Activated CD4-positive, alpha-beta T cell treated with anti-CD3 and anti-CD28 coated beads for 36 hours (primary cell): Measurements from ENCODE around the gene LMLN. TPM values are rescaled to one million over a fixed set of nuclear protein-coding genes. Genes with fewer than 3 reads are reported as not detected.
"Not testable (repeated sequence)": the region's sequence is repeated elsewhere in the genome, so short reads cannot be mapped to it uniquely, and the experiment has no call there.

Experiments used
- ATAC-seq: fragments of 200-7000 bp; cut with Tn5 transposase; one replicate; pipeline ENCODE4 v1.10.0; 2021; ENCODE audit warnings: mild to moderate bottlenecking, moderate library complexity
- CTCF ChIA-PET: fragments of 350-600 bp; sonication (Branson Sonifier 250); formaldehyde crosslinking; loops from one replicate; lab custom pipeline; 2021; ENCODE audit warnings: antibody characterized with exemption; lab: Charles Lee
- POLR2A ChIA-PET: fragments of 350-600 bp; sonication (Branson Sonifier 250); formaldehyde crosslinking; loops from one replicate; lab custom pipeline; 2021; ENCODE audit warnings: antibody characterized with exemption, inconsistent platforms; lab: Charles Lee
- DNase-seq: peaks from one replicate; pipeline ENCODE4 v3.0.0-alpha.2; 2020
- H3K27ac Mint-ChIP-seq: one replicate; pipeline ENCODE4 v1.8.0; 2021; ENCODE audit warnings: mixed read lengths
- H3K27me3 Mint-ChIP-seq: one replicate; pipeline ENCODE4 v1.8.0; 2021; ENCODE audit warnings: mixed read lengths
- H3K36me3 Mint-ChIP-seq: one replicate; pipeline ENCODE4 v1.8.0; 2021; ENCODE audit warnings: low read depth, mixed read lengths
- H3K4me1 Mint-ChIP-seq: one replicate; pipeline ENCODE4 v1.8.0; 2021; ENCODE audit warnings: mixed read lengths
- H3K4me3 Mint-ChIP-seq: one replicate; pipeline ENCODE4 v1.8.0; 2021; ENCODE audit warnings: mild to moderate bottlenecking, moderate library complexity, mixed read lengths
- H3K9me3 Mint-ChIP-seq: one replicate; pipeline ENCODE4 v1.8.0; 2021; ENCODE audit warnings: low read depth, mixed read lengths
- intact Hi-C, 2 experiments: fragments of 100-400 bp; cut with DNase I in 1 of 2; cut with micrococcal nuclease in 1 of 2; formaldehyde crosslinking; loops; one replicate each; pipeline versions ENCODE4 v1.14.2 to v1.15.1; 2022 to 2024; cut with DNase I, micrococcal nuclease
- total RNA-seq, 2 experiments: library from RNA; stranded (reverse); gene quantifications; one replicate each; pipeline ENCODE4 v1.2.3, GENCODE V29; 2021

Gene LMLN
- 1 to 10 TPM; 4.3 to 7.7 TPM for total RNA-seq

GRCh38 chr3:197959891-197960693, at the start of gene LMLN:
TSS of gene LMLN (plus strand) at chr3:197960217. CDS start at chr3:197960246, 29 bp downstream.
- ATAC-seq (peak; percentile 91), DNase-seq (peak; percentile 98)
- H3K4me1 Mint-ChIP-seq = peaks cover 52% of the 10 kb centered on the region
- H3K36me3 Mint-ChIP-seq = peaks cover 32% of the 10 kb centered on the region
- intact Hi-C loops = loop anchor here (1.0 to 5.0 kb wide), 7 partner anchors 10 to 663 kb away; partner anchors contain the start of genes RPL35A (in 2 of the 2), DLG1 (in 1 of the 2) and RUBCN (in 1 of the 2)
- POLR2A ChIA-PET = no interaction called here
- no peaks in the 10 kb centered on the region for H3K9me3 Mint-ChIP-seq
- no peaks in the 10 kb centered on the region for H3K27me3 Mint-ChIP-seq
- CTCF ChIA-PET = no interaction called here
- H3K4me3 Mint-ChIP-seq = peak within 1 kb of the TSS; percentile 84
- H3K27ac Mint-ChIP-seq = peak within 1 kb of the TSS; percentile 96

GRCh38 chr3:197912741-197913476, 47.1 kb upstream of the LMLN start:
- POLR2A ChIA-PET = no interaction called here
- Mint-ChIP-seq H3K4me3 (peak overlapping the region; percentile 51), H3K36me3 (peaks cover 4% of the 10 kb centered on the region), H3K27ac (peak overlapping the region; percentile 72), H3K27me3 (no peaks in the 10 kb centered on the region), H3K9me3 (no peaks in the 10 kb centered on the region), H3K4me1 (peaks cover 6% of the 10 kb centered on the region)
- CTCF ChIA-PET = interaction anchor here (1.1 kb wide), 1 partner anchor 36 kb away, joined by 3 read pairs; no protein-coding TSS in a partner anchor
- intact Hi-C loops = no loop called here
- ATAC-seq = peak; percentile 58
- DNase-seq = peak; percentile 18

GRCh38 chr3:197913641-197914380, 46.2 kb upstream of the LMLN start:
- peak; percentile 13 for DNase-seq
- ATAC-seq = peak; percentile 71
- no peak overlapping the region for H3K4me3 Mint-ChIP-seq
- peaks cover 3% of the 10 kb centered on the region for H3K36me3 Mint-ChIP-seq
- intact Hi-C loops = no loop called here
- H3K9me3 Mint-ChIP-seq = no peaks in the 10 kb centered on the region
- CTCF ChIA-PET = interaction anchor here (0.7 kb wide), 1 partner anchor 8 kb away, joined by 3 read pairs; no protein-coding TSS in a partner anchor
- H3K27me3 Mint-ChIP-seq = no peaks in the 10 kb centered on the region
- H3K4me1 Mint-ChIP-seq = peaks cover 6% of the 10 kb centered on the region
- POLR2A ChIA-PET = no interaction called here
- H3K27ac Mint-ChIP-seq = no peak overlapping the region

- H3K27me3 Mint-ChIP-seq, H3K9me3 Mint-ChIP-seq, H3K4me3 Mint-ChIP-seq, H3K36me3 Mint-ChIP-seq, POLR2A ChIA-PET, CTCF ChIA-PET, H3K4me1 Mint-ChIP-seq: not testable (repeated sequence)
- peak overlapping the region; percentile 24 for H3K27ac Mint-ChIP-seq
- intact Hi-C loops = loop anchor here in 1 of 2 experiments (1.0 kb wide), 1 partner anchor 15 kb away; no protein-coding TSS in a partner anchor
- ATAC-seq = peak; percentile 64
- peak; percentile 15 for DNase-seq
Observed at GRCh38 chr3:197921429-197922275, 38.4 kb upstream of the LMLN start.

GRCh38 chr3:197926418-197926817, 33.6 kb upstream of the LMLN start:
- POLR2A ChIA-PET = no interaction called here
- CTCF ChIA-PET = interaction anchor here (0.9 to 1.9 kb wide), 3 partner anchors 8 to 21 kb away, joined by 3 to 6 read pairs (median 5); no protein-coding TSS in a partner anchor
- no peak overlapping the region for H3K27ac Mint-ChIP-seq
- H3K9me3 Mint-ChIP-seq = peaks cover 3% of the 10 kb centered on the region
- no peak for ATAC-seq
- intact Hi-C loops = loop anchor here in 1 of 2 experiments (2.0 kb wide), 1 partner anchor 20 kb away; no protein-coding TSS in a partner anchor
- peak; percentile 43 for DNase-seq
- peaks cover 24% of the 10 kb centered on the region for H3K36me3 Mint-ChIP-seq
- H3K27me3 Mint-ChIP-seq = no peaks in the 10 kb centered on the region
- no peak overlapping the region for H3K4me3 Mint-ChIP-seq
- peaks cover 6% of the 10 kb centered on the region for H3K4me1 Mint-ChIP-seq

GRCh38 chr3:197927578-197927977, 32.4 kb upstream of the LMLN start:
- ATAC-seq, H3K9me3 Mint-ChIP-seq, H3K27me3 Mint-ChIP-seq, DNase-seq, H3K27ac Mint-ChIP-seq, POLR2A ChIA-PET, H3K4me1 Mint-ChIP-seq, H3K4me3 Mint-ChIP-seq: not testable (repeated sequence)
- intact Hi-C loops = loop anchor here in 1 of 2 experiments (2.0 kb wide), 1 partner anchor 21 kb away; no protein-coding TSS in a partner anchor
- peaks cover 19% of the 10 kb centered on the region for H3K36me3 Mint-ChIP-seq
- CTCF ChIA-PET = interaction anchor here (0.7 kb wide), 1 partner anchor 15 kb away, joined by 3 read pairs; no protein-coding TSS in a partner anchor

GRCh38 chr3:197936819-197937384, 23.1 kb upstream of the LMLN start:
- Mint-ChIP-seq H3K27me3 (no peaks in the 10 kb centered on the region), H3K4me3 (no peak overlapping the region), H3K4me1 (peaks cover 6% of the 10 kb centered on the region), H3K36me3 (no peaks in the 10 kb centered on the region), H3K27ac (no peak overlapping the region), H3K9me3 (no peaks in the 10 kb centered on the region)
- intact Hi-C loops = no loop called here
- DNase-seq (no peak), ATAC-seq (no peak)
- POLR2A ChIA-PET = no interaction called here
- CTCF ChIA-PET = interaction anchor here (0.5 to 1.4 kb wide), 4 partner anchors 11 to 143 kb away, joined by 3 to 6 read pairs (median 4); no protein-coding TSS in a partner anchor

- no peak for ATAC-seq
- Mint-ChIP-seq H3K4me1 (peaks cover 2% of the 10 kb centered on the region), H3K27ac (no peak overlapping the region), H3K27me3 (no peaks in the 10 kb centered on the region), H3K9me3 (no peaks in the 10 kb centered on the region), H3K36me3 (peaks cover 2% of the 10 kb centered on the region), H3K4me3 (no peak overlapping the region)
- ChIA-PET CTCF (interaction anchor here (2.8 kb wide), 1 partner anchor 35 kb away, joined by 28 read pairs; no protein-coding TSS in a partner anchor), POLR2A (no interaction called here)
- intact Hi-C loops = no loop called here
- no peak for DNase-seq
Observed at GRCh38 chr3:197940745-197941384, 19.2 kb upstream of the LMLN start.

GRCh38 chr3:197942956-197943556, 17.0 kb upstream of the LMLN start:
- CTCF ChIA-PET = interaction anchor here (0.6 to 2.8 kb wide), 18 partner anchors 9 to 238 kb away, joined by 3 to 28 read pairs (median 3); no protein-coding TSS in a partner anchor
- H3K4me3 Mint-ChIP-seq = no peak overlapping the region
- POLR2A ChIA-PET = interaction anchor here (1.0 kb wide), 1 partner anchor 36 kb away, joined by 3 read pairs; no protein-coding TSS in a partner anchor
- H3K9me3 Mint-ChIP-seq = no peaks in the 10 kb centered on the region
- H3K36me3 Mint-ChIP-seq = peaks cover 2% of the 10 kb centered on the region
- H3K4me1 Mint-ChIP-seq = peaks cover 2% of the 10 kb centered on the region
- intact Hi-C loops = loop anchor here (1.0 kb wide), 1 partner anchor 37 kb away; no protein-coding TSS in a partner anchor
- ATAC-seq (peak; percentile 85), DNase-seq (peak; percentile 49)
- H3K27ac Mint-ChIP-seq = no peak overlapping the region
- no peaks in the 10 kb centered on the region for H3K27me3 Mint-ChIP-seq
